Measurements from ENCODE around the gene FREM1. TPM values are rescaled to one million over a fixed set of nuclear protein-coding genes. Genes with fewer than 3 reads are reported as not detected.

The FREM1 gene
- total RNA-seq, 2 donors from 2014 or later: 8.6 to 21.0 TPM

DNA sequence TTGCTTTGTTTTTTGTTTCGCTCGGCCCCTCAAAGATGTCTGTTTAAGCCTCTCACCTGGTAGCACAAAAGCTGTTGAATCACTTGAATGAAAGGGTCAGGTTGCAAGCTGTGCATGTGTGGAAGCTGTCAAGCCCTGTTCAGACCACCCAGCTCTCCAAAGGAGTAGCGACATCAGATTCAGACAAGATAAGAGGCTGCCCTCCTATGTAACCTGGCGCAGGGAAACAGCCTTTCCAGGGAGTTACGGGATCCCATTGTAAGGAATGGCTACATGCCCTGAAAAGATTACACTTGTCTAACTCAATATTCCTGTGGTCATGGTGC lies 2.9 kb downstream of the FREM1 start:
- 64 to 67% methylated on average over 2 to 5 of the region's 5 CpGs for WGBS, 2 experiments (ENCODE audit: insufficient coverage in 1 of 2, insufficient read length in 1 of 2)
- H3K4me1 Mint-ChIP-seq: peaks cover 49% of the 10 kb centered on the region
- H3K27ac Mint-ChIP-seq: peak overlapping the region; percentile 12
- H3K27me3 ChIP-seq (ENCODE audit: control insufficient read depth, insufficient read depth, low read length, poor library complexity, severe bottlenecking): no peaks in the 10 kb centered on the region
- no peak overlapping the region for H3K4me3 Mint-ChIP-seq
- H3K36me3 ChIP-seq (ENCODE audit: control insufficient read depth, insufficient read depth, low read length): no peaks in the 10 kb centered on the region
- TF ChIP-seq, protein P1, sequence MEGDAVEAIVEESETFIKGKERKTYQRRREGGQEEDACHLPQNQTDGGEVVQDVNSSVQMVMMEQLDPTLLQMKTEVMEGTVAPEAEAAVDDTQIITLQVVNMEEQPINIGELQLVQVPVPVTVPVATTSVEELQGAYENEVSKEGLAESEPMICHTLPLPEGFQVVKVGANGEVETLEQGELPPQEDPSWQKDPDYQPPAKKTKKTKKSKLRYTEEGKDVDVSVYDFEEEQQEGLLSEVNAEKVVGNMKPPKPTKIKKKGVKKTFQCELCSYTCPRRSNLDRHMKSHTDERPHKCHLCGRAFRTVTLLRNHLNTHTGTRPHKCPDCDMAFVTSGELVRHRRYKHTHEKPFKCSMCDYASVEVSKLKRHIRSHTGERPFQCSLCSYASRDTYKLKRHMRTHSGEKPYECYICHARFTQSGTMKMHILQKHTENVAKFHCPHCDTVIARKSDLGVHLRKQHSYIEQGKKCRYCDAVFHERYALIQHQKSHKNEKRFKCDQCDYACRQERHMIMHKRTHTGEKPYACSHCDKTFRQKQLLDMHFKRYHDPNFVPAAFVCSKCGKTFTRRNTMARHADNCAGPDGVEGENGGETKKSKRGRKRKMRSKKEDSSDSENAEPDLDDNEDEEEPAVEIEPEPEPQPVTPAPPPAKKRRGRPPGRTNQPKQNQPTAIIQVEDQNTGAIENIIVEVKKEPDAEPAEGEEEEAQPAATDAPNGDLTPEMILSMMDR (conservative IDR thresholded peaks at IDR 0.05): no peak
- peaks cover 23% of the 10 kb centered on the region for H3K4me1 ChIP-seq (ENCODE audit: control insufficient read depth, insufficient read depth, low read length)
- no peak overlapping the region for H3K27ac ChIP-seq (ENCODE audit: low read depth, low read length)
- no peaks in the 10 kb centered on the region for H3K27me3 Mint-ChIP-seq (ENCODE audit: insufficient read depth)
- H3K9me3 Mint-ChIP-seq: no peaks in the 10 kb centered on the region
- peak overlapping the region; percentile 27 for H3K4me3 ChIP-seq (ENCODE audit: low read length)
- H3K36me3 Mint-ChIP-seq (ENCODE audit: low read depth): no peaks in the 10 kb centered on the region
- no peak overlapping the region for H3K9ac ChIP-seq (ENCODE audit: extremely low read depth, low read length, poor library complexity, severe bottlenecking)
- H3K9me3 ChIP-seq (ENCODE audit: control insufficient read depth, low read length): no peaks in the 10 kb centered on the region
- peak; percentile 60 for DNase-seq

GRCh38 chr9:14906644-14907359 lies 3.4 kb downstream of the FREM1 start:
- no peak overlapping the region for H3K9ac ChIP-seq (ENCODE audit: extremely low read depth, low read length, poor library complexity, severe bottlenecking)
- H3K27me3 ChIP-seq (ENCODE audit: control insufficient read depth, insufficient read depth, low read length, poor library complexity, severe bottlenecking): no peaks in the 10 kb centered on the region
- H3K4me3 ChIP-seq (ENCODE audit: low read length): peak overlapping the region; percentile 27
- no peaks in the 10 kb centered on the region for H3K36me3 Mint-ChIP-seq (ENCODE audit: low read depth)
- 50% methylated on average over 1 to 2 of the region's 2 CpGs for WGBS, 2 experiments (ENCODE audit: insufficient coverage in 1 of 2, insufficient read length in 1 of 2)
- H3K9me3 Mint-ChIP-seq: no peaks in the 10 kb centered on the region
- H3K9me3 ChIP-seq (ENCODE audit: control insufficient read depth, low read length): no peaks in the 10 kb centered on the region
- H3K27ac Mint-ChIP-seq: peak overlapping the region; percentile 12
- TF ChIP-seq, protein P1 (conservative IDR thresholded peaks at IDR 0.05): no peak
- no peaks in the 10 kb centered on the region for H3K27me3 Mint-ChIP-seq (ENCODE audit: insufficient read depth)
- no peak overlapping the region for H3K4me3 Mint-ChIP-seq
- H3K27ac ChIP-seq (ENCODE audit: low read depth, low read length): no peak overlapping the region
- H3K4me1 Mint-ChIP-seq: peaks cover 55% of the 10 kb centered on the region
- no peak for DNase-seq
- H3K36me3 ChIP-seq (ENCODE audit: control insufficient read depth, insufficient read depth, low read length): no peaks in the 10 kb centered on the region
- H3K4me1 ChIP-seq (ENCODE audit: control insufficient read depth, insufficient read depth, low read length): peaks cover 27% of the 10 kb centered on the region

- no peak overlapping the region for H3K4me3 ChIP-seq (ENCODE audit: low read length)
- no peaks in the 10 kb centered on the region for H3K9me3 ChIP-seq (ENCODE audit: control insufficient read depth, low read length)
- no peak overlapping the region for H3K27ac Mint-ChIP-seq
- no peaks in the 10 kb centered on the region for H3K36me3 ChIP-seq (ENCODE audit: control insufficient read depth, insufficient read depth, low read length)
- H3K36me3 Mint-ChIP-seq (ENCODE audit: low read depth): no peaks in the 10 kb centered on the region
- WGBS, 2 experiments (ENCODE audit: insufficient coverage in 1 of 2, insufficient read length in 1 of 2): 88 to 100% methylated on average over 5 of the region's 5 CpGs
- H3K27me3 ChIP-seq (ENCODE audit: control insufficient read depth, insufficient read depth, low read length, poor library complexity, severe bottlenecking): no peaks in the 10 kb centered on the region
- H3K27me3 Mint-ChIP-seq (ENCODE audit: insufficient read depth): no peaks in the 10 kb centered on the region
- H3K27ac ChIP-seq (ENCODE audit: low read depth, low read length): no peak overlapping the region
- peaks cover 27% of the 10 kb centered on the region for H3K4me1 ChIP-seq (ENCODE audit: control insufficient read depth, insufficient read depth, low read length)
- H3K4me3 Mint-ChIP-seq: no peak overlapping the region
- DNase-seq: no peak
- H3K9ac ChIP-seq (ENCODE audit: extremely low read depth, low read length, poor library complexity, severe bottlenecking): no peak overlapping the region
- H3K4me1 Mint-ChIP-seq: peaks cover 58% of the 10 kb centered on the region
- no peaks in the 10 kb centered on the region for H3K9me3 Mint-ChIP-seq
- TF ChIP-seq, protein P1 (conservative IDR thresholded peaks at IDR 0.05): no peak
Measured at GRCh38 chr9:14906000-14906399, 4.2 kb downstream of the FREM1 start.
